Natural killer cell (primary cell): ENCODE results near the gene KRT72. TPM values are rescaled to one million over a fixed set of nuclear protein-coding genes. Genes with fewer than 3 reads are reported as not detected.

Source experiments
- ATAC-seq, 3 donors: fragments of 150-1000 bp in 2 of 3; fragments of 200-7000 bp in 1 of 3; cut with Tn5 transposase; 1 replicate in 1 of 3; 2 replicates in 2 of 3; pipeline ENCODE4 v1.10.0; 2021; ENCODE audit warnings: mild to moderate bottlenecking in 2 of 3, moderate library complexity in 2 of 3
- DNase-seq, 2 donors: peaks; one replicate each; pipeline versions ENCODE4 v3.0.0 to v3.0.0-alpha.2; 2013 to 2021; ENCODE audit warnings: mixed read lengths in 1 of 2
- H3K27ac ChIP-seq: one replicate; pipeline ENCODE4 v1.5.1; 2013; ENCODE audit warnings: mild to moderate bottlenecking, low read length
- H3K27me3 ChIP-seq: one replicate; pipeline ENCODE4 v1.6.1; 2013; ENCODE audit warnings: low read length; ENCODE audit not compliant: control insufficient read depth, insufficient read depth
- H3K36me3 ChIP-seq: one replicate; pipeline ENCODE4 v1.6.1; 2013; ENCODE audit warnings: low read length; ENCODE audit not compliant: control insufficient read depth, insufficient read depth
- H3K4me1 ChIP-seq: one replicate; pipeline ENCODE4 v1.6.1; 2013; ENCODE audit warnings: low read length; ENCODE audit not compliant: control insufficient read depth, insufficient read depth
- H3K4me3 ChIP-seq: one replicate; pipeline ENCODE4 v1.5.1; 2013; ENCODE audit warnings: low read length
- H3K9me3 ChIP-seq: one replicate; pipeline ENCODE4 v1.6.1; 2013; ENCODE audit warnings: low read length; ENCODE audit not compliant: control insufficient read depth, insufficient read depth
- H3K27ac Mint-ChIP-seq, 2 donors: one replicate each; pipeline ENCODE4 v1.8.0; 2022; ENCODE audit warnings: mild to moderate bottlenecking in 2 of 2, mixed read lengths in 2 of 2, moderate library complexity in 1 of 2
- H3K27me3 Mint-ChIP-seq, 2 donors: one replicate each; pipeline ENCODE4 v1.8.0; 2022; ENCODE audit warnings: low read depth in 2 of 2, mixed read lengths in 2 of 2
- H3K36me3 Mint-ChIP-seq: one replicate; pipeline ENCODE4 v1.8.0; 2022; ENCODE audit warnings: mixed read lengths
- H3K4me1 Mint-ChIP-seq, 2 donors: one replicate each; pipeline ENCODE4 v1.8.0; 2022; ENCODE audit warnings: mixed read lengths in 2 of 2
- H3K4me3 Mint-ChIP-seq: one replicate; pipeline ENCODE4 v1.8.0; 2022; ENCODE audit warnings: mild to moderate bottlenecking, moderate library complexity, mixed read lengths
- H3K9me3 Mint-ChIP-seq, 2 donors: one replicate each; pipeline ENCODE4 v1.8.0; 2022; ENCODE audit warnings: mixed read lengths in 2 of 2
- WGBS: methylation state at CpG from one replicate; pipeline ENCODE4 v1.1.7; 2013; ENCODE audit warnings: missing lambda C conversion rate; ENCODE audit not compliant: insufficient coverage; 5-methylcytosine and 5-hydroxymethylcytosine counted together
- intact Hi-C: fragments of 100-400 bp; cut with micrococcal nuclease; formaldehyde crosslinking; loops from one replicate; pipeline ENCODE4 v1.14.2; 2022
- total RNA-seq, 4 donors: library from RNA; stranded (reverse); fragments of 120-200 nt in 1 of 4; gene quantifications; one replicate each; pipeline versions ENCODE4 v1.2.3 to v1.2.4, GENCODE V29; 2013 to 2022
- TF ChIP-seq, protein P1 (sequence below): fragments of 200-600 bp; IDR thresholded peaks from one replicate; pipeline ENCODE4 v1.8.0; 2022; ENCODE audit warnings: antibody characterized with exemption

The KRT72 gene
- total RNA-seq, 3 donors from 2014 or later (not counting 1 experiment from before 2014, with no cell fraction given): 21.9 to 136 (median 38.0) TPM

DNA sequence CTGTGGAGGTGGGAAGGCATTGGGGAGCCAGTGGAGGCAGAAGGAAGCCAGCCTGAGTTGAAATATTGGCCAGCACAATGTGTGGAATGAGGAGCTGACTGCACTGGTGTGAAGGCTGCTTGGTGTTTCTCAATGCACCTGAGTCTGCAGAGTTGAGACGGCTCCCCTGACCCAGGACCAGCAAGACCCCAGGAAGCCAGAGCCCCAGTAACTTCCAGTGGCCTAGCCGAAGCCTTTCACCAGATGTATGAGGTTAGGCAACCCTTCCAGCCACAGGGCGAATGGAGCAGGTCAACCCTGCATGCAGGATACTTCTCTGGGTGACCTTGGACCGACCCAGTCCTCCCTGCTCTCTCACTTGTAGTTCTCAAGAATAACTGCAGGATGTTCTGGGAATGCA is 30.0 kb upstream of the KRT72 start:
- Histone ChIP-seq H3K4me1 (peaks cover 34% of the 10 kb centered on the region), H3K9me3 (no peaks in the 10 kb centered on the region), H3K36me3 (no peaks in the 10 kb centered on the region), H3K27ac (no peak overlapping the region), H3K27me3 (no peaks in the 10 kb centered on the region), H3K4me3 (no peak overlapping the region)
- no peak for ATAC-seq
- H3K36me3 Mint-ChIP-seq: no peaks in the 10 kb centered on the region
- no peak for DNase-seq
- peak overlapping the region; percentile 94 for H3K4me3 Mint-ChIP-seq
- H3K4me1 Mint-ChIP-seq: peaks cover 88 to 89% of the 10 kb centered on the region in 2 donors
- 54% methylated on average over 4 of the region's 4 CpGs for WGBS
- H3K9me3 Mint-ChIP-seq: no peaks in the 10 kb centered on the region
- TF ChIP-seq, protein P1, sequence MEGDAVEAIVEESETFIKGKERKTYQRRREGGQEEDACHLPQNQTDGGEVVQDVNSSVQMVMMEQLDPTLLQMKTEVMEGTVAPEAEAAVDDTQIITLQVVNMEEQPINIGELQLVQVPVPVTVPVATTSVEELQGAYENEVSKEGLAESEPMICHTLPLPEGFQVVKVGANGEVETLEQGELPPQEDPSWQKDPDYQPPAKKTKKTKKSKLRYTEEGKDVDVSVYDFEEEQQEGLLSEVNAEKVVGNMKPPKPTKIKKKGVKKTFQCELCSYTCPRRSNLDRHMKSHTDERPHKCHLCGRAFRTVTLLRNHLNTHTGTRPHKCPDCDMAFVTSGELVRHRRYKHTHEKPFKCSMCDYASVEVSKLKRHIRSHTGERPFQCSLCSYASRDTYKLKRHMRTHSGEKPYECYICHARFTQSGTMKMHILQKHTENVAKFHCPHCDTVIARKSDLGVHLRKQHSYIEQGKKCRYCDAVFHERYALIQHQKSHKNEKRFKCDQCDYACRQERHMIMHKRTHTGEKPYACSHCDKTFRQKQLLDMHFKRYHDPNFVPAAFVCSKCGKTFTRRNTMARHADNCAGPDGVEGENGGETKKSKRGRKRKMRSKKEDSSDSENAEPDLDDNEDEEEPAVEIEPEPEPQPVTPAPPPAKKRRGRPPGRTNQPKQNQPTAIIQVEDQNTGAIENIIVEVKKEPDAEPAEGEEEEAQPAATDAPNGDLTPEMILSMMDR: no peak
- intact Hi-C loops: loop anchor here (5.0 kb wide), 1 partner anchor 44 kb away; no protein-coding TSS in a partner anchor
- no peaks in the 10 kb centered on the region for H3K27me3 Mint-ChIP-seq
- peak overlapping the region; percentile 84 to 85 for H3K27ac Mint-ChIP-seq

DNA sequence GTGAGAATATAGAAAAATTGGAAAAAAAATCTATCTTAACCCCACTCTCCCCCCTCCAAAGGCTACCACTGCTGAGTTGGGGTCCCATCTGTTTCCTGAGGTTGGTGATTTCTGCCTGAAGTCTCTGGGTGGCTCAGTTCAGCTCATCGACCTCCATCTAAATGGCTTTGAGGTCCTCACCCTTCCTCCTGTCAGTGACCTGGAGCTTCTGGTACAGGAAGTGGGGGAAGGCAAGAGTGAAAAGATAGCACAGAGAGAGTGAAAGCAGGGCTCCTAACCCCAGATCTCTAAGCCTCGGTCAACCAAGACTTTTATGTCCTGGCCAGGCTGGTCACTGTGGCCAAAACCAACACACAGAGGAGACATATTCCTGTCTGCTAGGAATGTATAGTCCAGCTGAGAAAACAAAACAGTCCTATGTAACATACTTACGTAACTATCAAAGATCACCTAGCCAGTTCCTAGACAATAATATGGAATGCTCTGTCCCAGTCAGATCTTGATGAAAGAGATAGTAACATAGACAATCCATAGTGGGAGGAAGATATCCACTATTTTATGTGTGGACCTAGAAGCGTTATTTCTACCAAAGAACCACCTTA is 29.4 kb upstream of the KRT72 start:
- Histone ChIP-seq H3K9me3 (no peaks in the 10 kb centered on the region), H3K27ac (peak overlapping the region; percentile 24), H3K36me3 (no peaks in the 10 kb centered on the region), H3K27me3 (no peaks in the 10 kb centered on the region), H3K4me1 (peaks cover 29% of the 10 kb centered on the region), H3K4me3 (no peak overlapping the region)
- DNase-seq (peak in 1 of 2 donors; percentile 38), ATAC-seq (peak in 2 of 3 donors; percentile 49 to 65)
- Mint-ChIP-seq H3K9me3 (no peaks in the 10 kb centered on the region), H3K36me3 (no peaks in the 10 kb centered on the region), H3K4me1 (peaks cover 88% of the 10 kb centered on the region in 2 donors), H3K27ac (peak overlapping the region; percentile 84 to 85), H3K4me3 (peak overlapping the region; percentile 94), H3K27me3 (no peaks in the 10 kb centered on the region)
- 0% methylated on average over 1 of the region's 4 CpGs for WGBS
- intact Hi-C loops: loop anchor here (5.0 kb wide), 1 partner anchor 43 kb away; no protein-coding TSS in a partner anchor
- TF ChIP-seq, protein P1: no peak

DNA sequence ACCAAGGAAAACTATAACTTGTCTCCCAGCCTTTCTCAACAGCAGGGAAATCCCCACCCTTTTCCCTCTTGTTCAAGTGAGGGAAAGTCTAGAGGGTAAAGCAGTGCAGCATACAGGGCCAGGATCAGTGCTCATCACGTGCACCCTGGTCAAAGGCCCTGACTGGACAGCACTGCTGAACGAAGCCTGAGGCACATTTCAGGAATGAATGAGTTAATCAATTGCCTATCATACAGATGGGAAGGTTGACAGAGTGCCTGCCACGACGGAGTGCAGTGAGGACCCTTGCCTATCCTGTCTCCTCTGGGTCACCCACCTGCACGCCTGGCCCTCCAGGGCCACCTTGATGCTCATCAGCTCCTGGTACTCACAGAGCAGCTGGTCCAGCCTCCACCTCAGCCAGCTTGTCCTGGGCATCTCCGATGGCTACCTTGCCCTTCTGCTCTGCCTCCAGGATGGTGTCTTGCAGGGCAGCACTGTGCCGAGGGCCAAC is 28.8 kb upstream of the KRT72 start:
- Histone ChIP-seq H3K4me3 (peak overlapping the region; percentile 2), H3K9me3 (no peaks in the 10 kb centered on the region), H3K4me1 (peaks cover 29% of the 10 kb centered on the region), H3K36me3 (no peaks in the 10 kb centered on the region), H3K27ac (no peak overlapping the region), H3K27me3 (no peaks in the 10 kb centered on the region)
- ATAC-seq (peak in 1 of 3 donors; percentile 12), DNase-seq (no peak)
- peaks cover 84 to 93% of the 10 kb centered on the region in 2 donors for H3K4me1 Mint-ChIP-seq
- H3K27ac Mint-ChIP-seq: peak overlapping the region; percentile 84 to 85
- peak overlapping the region; percentile 94 for H3K4me3 Mint-ChIP-seq
- 78% methylated on average over 7 of the region's 7 CpGs for WGBS
- no peaks in the 10 kb centered on the region for H3K9me3 Mint-ChIP-seq
- H3K36me3 Mint-ChIP-seq: no peaks in the 10 kb centered on the region
- intact Hi-C loops: loop anchor here (5.0 kb wide), 1 partner anchor 43 kb away; no protein-coding TSS in a partner anchor
- no peaks in the 10 kb centered on the region for H3K27me3 Mint-ChIP-seq
- TF ChIP-seq, protein P1: no peak
